ENCODE data around the gene EXD2.
A peak's percentile ranks its signal among the peaks of the same experiment; 100 is the strongest.

Gene EXD2

DNA sequence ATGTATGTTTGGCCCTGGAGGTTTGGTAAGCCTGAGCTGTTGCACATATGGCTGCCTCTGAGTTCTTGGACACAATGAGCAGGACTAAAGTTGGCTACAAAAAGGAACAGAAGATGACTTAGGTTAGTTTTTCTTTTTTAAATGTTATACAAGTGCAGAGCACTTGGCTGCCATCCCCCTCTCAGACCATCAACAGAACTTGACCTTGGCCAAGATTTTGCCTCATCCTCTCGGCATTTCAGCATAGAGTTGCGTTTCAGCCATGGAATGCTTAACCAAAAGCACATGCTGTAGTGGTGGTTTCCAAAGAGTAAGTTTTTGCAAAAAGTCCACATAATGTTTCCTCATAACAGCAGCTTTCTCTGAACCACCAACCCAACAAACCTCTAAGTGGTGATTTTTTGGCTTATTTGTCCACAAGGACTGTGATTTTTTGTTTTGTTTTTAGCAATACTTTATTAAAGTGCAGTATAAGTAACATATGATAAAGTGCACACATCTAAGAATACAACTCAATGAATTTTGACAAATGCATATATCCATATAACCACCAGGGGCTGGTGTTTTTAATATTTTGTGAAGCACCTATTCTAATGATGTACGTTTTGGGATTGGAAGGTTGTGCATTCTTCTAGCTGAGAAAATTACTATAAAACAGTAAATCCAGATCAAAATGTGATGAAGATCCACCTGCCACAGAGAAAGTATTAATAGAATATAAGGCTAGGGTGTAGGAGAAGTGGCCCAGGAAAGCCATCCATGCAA, 56.6 kb downstream of the EXD2 start:
- CTCF ChIA-PET, result interaction anchor here (0.8 to 4.8 kb wide), 22 partner anchors 9 to 227 kb away, joined by 3 to 45 read pairs (median 5); partner anchors contain the start of genes ERH, GALNT16 and SLC39A9
- peak; percentile 80 for DNase-seq (ENCODE audit: low read depth, low spot score)
- TF ChIP-seq, protein P1, sequence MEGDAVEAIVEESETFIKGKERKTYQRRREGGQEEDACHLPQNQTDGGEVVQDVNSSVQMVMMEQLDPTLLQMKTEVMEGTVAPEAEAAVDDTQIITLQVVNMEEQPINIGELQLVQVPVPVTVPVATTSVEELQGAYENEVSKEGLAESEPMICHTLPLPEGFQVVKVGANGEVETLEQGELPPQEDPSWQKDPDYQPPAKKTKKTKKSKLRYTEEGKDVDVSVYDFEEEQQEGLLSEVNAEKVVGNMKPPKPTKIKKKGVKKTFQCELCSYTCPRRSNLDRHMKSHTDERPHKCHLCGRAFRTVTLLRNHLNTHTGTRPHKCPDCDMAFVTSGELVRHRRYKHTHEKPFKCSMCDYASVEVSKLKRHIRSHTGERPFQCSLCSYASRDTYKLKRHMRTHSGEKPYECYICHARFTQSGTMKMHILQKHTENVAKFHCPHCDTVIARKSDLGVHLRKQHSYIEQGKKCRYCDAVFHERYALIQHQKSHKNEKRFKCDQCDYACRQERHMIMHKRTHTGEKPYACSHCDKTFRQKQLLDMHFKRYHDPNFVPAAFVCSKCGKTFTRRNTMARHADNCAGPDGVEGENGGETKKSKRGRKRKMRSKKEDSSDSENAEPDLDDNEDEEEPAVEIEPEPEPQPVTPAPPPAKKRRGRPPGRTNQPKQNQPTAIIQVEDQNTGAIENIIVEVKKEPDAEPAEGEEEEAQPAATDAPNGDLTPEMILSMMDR (IDR thresholded peaks at IDR 0.05; ENCODE audit: insufficient read depth, low read length, missing control alignments), result no peak
- H3K4me3 ChIP-seq (ENCODE audit: low read depth, low read length), result no peak overlapping the region
- POLR2A ChIA-PET, result interaction anchor here (1.1 kb wide), 1 partner anchor 151 kb away, joined by 4 read pairs; the partner anchor contains the start of genes ERH and SLC39A9

DNA sequence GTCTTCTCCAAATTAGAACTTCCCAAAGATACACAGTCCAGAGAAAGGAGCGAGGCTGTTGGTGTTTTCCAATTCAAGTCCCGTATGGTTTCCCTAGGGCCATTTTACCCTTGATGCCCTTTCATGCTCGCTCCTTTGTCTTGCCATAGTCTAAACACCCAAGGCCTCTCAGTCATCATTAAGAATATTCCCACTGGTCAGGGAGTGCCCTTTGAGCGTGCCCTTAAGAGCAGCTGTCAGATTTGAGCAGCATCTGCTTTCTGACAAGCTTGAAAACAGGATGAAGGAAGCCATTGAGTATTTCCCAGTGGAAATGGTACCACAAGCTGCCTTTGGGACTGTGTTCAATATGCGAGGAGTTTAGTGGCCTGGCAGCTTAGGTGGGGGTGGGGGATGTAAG, 58.3 kb downstream of the EXD2 start:
- TF ChIP-seq, protein P1 (IDR thresholded peaks at IDR 0.05; ENCODE audit: insufficient read depth, low read length, missing control alignments), result no peak
- POLR2A ChIA-PET, result no interaction called here
- H3K4me3 ChIP-seq (ENCODE audit: low read depth, low read length), result no peak overlapping the region
- CTCF ChIA-PET, result interaction anchor here (0.6 to 4.7 kb wide), 8 partner anchors 10 to 213 kb away, joined by 3 to 45 read pairs (median 12); partner anchors contain the start of gene GALNT16
- DNase-seq (ENCODE audit: low read depth, low spot score), result no peak

DNA sequence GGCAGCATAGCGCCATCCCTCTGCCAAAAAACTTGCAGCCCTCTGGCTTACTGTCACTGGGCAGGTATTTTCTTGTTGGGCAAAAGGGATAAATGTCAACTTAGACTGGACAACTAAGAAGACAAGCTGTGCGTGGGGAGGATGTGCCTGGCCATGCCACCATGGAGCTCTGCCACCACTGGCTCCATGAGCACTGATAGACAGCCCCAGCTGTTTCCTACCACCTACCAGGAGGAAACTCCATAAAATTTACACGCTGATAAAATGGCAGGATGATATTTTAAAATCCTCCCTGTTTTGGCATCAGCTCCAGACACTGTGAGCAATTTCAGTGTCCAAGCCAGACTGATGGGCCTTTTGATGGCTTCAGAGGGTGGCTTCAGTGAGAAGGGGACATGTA, 61.6 kb downstream of the EXD2 start:
- no peak overlapping the region for H3K4me3 ChIP-seq (ENCODE audit: low read depth, low read length)
- TF ChIP-seq, protein P1 (IDR thresholded peaks at IDR 0.05; ENCODE audit: insufficient read depth, low read length, missing control alignments), result no peak
- ChIA-PET POLR2A (no interaction called here), CTCF (interaction anchor here (1.1 to 7.1 kb wide), 4 partner anchors 9 to 207 kb away, joined by 3 to 45 read pairs (median 4); no protein-coding TSS in a partner anchor)
- DNase-seq (ENCODE audit: low read depth, low spot score), result no peak

DNA sequence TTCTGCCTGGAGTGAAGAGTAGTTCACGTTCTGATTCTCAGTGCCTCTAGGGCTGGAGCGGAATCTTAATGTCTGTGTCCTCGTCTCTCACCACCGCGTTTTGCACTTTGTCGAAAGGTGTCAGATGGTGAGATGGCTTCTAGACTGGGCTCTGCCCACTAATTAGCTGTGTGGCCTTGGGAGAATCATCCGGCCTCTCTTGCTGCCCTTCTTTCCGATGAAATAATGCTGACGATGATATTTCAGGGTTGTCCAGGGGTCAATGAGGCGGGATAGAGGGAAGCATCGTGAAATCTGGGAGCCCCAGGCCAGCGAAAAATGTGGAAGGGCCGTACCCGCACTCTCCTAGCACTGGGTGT, 67.8 kb downstream of the EXD2 start:
- no peak for DNase-seq (ENCODE audit: low read depth, low spot score)
- ChIA-PET CTCF (interaction anchor here (0.8 to 2.1 kb wide), 3 partner anchors 11 to 17 kb away, joined by 3 to 12 read pairs (median 5); no protein-coding TSS in a partner anchor), POLR2A (no interaction called here)
- H3K4me3 ChIP-seq (ENCODE audit: low read depth, low read length), result peak overlapping the region; percentile 63
- TF ChIP-seq, protein P1 (IDR thresholded peaks at IDR 0.05; ENCODE audit: insufficient read depth, low read length, missing control alignments), result no peak

DNA sequence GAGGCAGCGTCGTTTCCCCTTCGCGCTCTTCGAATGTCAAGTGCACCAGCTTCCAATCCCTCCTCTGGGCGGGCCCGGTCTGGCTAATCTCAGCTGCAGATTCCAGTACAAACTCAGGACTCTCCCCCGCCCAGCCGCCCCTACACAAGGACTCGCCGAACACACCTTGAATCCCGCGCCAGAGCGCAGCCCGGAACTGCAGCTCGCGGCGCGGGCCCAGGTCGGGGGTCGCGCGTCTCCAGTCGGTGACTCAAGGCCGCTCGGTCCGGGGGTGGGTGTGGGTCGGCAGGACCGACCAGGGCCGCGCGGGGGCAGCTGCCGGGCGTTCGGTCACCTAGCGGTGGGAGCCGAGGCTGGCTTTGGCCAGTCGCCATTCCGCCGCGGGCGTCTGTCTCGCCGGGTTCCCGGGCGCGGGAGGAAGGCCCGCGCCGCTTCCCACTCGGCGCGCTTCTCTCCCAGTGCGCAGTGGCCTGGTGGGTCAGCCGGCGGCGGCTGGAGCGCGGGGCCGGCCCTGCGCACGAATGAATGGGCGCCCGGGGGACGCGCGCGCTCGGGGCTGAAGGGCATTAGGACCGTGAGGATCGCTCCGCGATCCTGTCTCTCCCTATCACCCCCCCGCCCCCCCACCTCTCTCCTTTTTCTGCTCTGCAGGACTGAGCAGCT, 68.4 kb downstream of the EXD2 start, which contains the start of gene GALNT16:
TSS of gene GALNT16 (plus strand) at position 632 of the 663 bp plus-strand sequence. CDS start 133 bp downstream, outside the sequence.
- DNase-seq (ENCODE audit: low read depth, low spot score), result no peak
- ChIA-PET POLR2A (no interaction called here), CTCF (interaction anchor here (0.8 to 2.1 kb wide), 3 partner anchors 11 to 18 kb away, joined by 3 to 12 read pairs (median 5); no protein-coding TSS in a partner anchor)
- TF ChIP-seq, protein P1 (IDR thresholded peaks at IDR 0.05; ENCODE audit: insufficient read depth, low read length, missing control alignments), result peak; percentile 35
- peak within 1 kb of the TSS; percentile 63 for H3K4me3 ChIP-seq (ENCODE audit: low read depth, low read length)

Data from AG04449 (cell line).